Tongue (tissue), 3 donors: ENCODE measurements around the gene TAS2R46. TPM values are rescaled to one million over a fixed set of nuclear protein-coding genes. Genes with fewer than 3 reads are reported as not detected.
"Not testable (repeated sequence)": the region's sequence is repeated elsewhere in the genome, so short reads cannot be mapped to it uniquely, and the experiment has no call there.

Experiments
- DNase-seq: peaks from one replicate; pipeline ENCODE4 v3.0.0-alpha.2; 2015
- small RNA-seq: library from RNA; depleted of rRNA; stranded (forward); fragments of <200 nt; gene quantifications from one replicate; pipeline ENCODE3, GENCODE V24; 2014; ENCODE audit warnings: low replicate concordance
- total RNA-seq: library from RNA; depleted of rRNA; stranded (reverse); fragments of >200 nt; gene quantifications from one replicate; pipeline ENCODE4 v1.2.3, GENCODE V29; 2014

Gene TAS2R46
- total RNA-seq, 1 donor from 2014 or later = 8.4 TPM

GRCh38 chr12:11033959-11034358 lies 28.1 kb downstream of the TAS2R46 start:
- not testable (repeated sequence) for DNase-seq

- no peak for DNase-seq
Observed at GRCh38 chr12:11031307-11031706, 30.8 kb downstream of the TAS2R46 start, which contains the start of gene TAS2R31. Gene TAS2R31 (minus strand): TSS chr12:11031407. CDS start chr12:11031335, 72 bp downstream.

DNA sequence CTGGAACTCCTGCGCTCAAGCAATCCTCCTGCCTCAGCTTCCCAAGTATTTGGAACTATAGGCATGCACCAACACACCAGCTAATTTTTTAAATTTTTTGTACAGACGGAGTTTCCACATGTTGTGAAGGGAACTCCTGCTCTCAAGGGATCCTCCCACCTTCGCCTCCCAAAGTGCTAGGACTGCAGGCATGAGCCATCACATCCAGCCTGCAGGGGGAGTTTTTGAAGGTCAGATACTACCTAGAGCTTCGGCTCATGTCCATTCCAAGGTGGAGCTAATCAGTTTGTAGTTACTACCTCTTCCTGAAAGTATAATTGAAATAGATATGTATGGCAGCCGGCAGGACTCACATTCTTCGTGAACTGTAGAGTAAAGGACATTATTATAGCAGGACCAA lies 36.0 kb downstream of the TAS2R46 start:
- DNase-seq = no peak

DNA sequence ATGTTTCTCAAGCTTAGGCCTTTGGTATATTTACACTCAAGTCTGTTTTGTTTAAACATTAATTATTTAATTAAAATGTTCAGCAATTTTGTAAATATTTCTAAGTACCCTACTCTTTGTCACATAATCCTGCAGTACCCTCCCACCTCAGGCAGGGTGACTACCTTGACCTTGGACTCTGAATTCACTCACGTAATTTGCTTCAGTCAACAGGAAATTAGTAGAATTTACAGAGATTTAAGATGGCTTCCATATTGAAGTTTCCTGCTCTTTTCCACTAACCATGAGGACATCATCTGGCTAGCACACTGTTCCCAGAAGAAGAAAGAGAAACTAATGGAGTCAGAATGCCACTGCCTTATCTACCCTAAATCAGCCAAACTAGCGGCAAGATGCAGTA lies 38.7 kb downstream of the TAS2R46 start:
- no peak for DNase-seq

- no peak for DNase-seq
Observed at GRCh38 chr12:11022520-11022919, 39.6 kb downstream of the TAS2R46 start, which contains the start of gene TAS2R19. Gene TAS2R19 (minus strand): TSS chr12:11022620. CDS start chr12:11022571, 49 bp downstream.

DNA sequence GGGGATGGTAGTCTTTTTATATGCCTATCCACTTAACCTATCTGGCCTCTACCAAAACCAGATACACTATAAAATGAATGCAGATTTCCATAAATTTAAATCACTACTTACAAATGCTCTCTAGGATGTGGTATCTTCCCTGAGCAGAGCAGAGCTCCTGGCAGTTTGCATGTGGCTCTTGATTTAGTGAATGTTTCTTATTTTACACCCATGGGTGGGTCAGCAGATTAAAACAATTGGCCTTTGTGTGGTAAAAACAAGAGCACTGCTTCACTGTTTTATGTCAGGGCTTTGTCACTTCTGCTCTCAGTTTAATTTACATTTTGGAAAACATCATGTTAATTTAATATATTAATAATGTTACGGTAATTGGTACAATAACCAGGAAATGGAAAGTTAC lies 45.2 kb downstream of the TAS2R46 start:
- no peak for DNase-seq

DNA sequence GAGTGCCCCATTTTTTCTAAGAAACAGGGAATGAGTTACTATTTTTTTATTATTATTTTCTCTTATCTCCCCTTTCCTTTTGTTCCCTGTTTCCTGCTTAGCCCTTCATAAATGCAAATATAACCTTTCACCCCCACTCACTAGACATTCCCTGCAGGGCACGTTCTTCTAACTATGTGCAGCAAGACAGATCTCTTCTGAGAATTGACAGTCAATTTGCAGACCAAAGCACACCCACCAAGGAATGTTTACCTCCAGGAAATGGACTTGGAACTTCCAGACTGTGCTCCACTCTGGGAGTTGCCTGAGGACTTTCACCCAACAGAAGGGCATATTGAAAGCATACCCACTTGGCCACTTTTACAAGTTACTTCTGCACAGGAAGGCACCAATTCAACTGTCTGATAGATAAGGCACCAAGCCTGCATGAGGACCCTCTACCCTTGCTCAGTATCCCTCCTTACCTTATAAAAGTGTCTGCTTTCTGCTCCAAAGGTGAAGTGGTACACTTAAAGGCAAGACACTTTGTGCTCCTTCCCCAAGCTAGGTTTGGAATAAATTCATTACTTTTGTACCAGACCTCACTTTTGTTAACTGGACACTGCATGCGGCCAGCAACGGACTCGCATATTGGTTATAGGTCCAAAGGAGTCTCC lies 46.2 kb downstream of the TAS2R46 start:
- no peak for DNase-seq

DNA sequence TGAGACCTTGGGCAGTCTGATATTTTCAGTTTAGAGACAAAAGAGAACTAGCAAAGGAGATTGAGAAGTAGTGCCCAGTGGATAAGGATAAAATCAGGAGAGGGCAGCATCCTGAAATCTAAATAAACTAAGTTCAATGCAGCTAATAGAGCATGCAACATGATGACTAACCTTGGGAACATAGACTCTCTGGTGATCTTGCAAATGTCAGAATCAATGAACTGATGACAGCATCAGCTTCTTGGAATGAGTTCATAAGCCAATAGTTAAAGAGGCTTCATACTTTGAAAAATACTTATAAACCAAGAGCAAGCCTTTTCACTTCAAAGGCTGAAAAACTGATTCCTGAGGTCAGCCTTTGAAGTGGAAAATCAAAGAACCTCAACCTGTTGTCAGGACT lies 47.9 kb downstream of the TAS2R46 start:
- DNase-seq = no peak

Small RNA genes within 50 kb of the gene (small RNA-seq; reads per million reads assigned to genes)
- gene AC018630.1 = not detected

Other genes with a start within 250 kb of the TAS2R46 start
- 2.8 TPM for gene TAS2R10, start 235.9 kb downstream of the TAS2R46 start, total RNA-seq
- gene PRR4, start 212.8 kb downstream of the TAS2R46 start, total RNA-seq = 19.3 TPM
- 85.8 TPM for gene PRH1, start 178.0 kb downstream of the TAS2R46 start, total RNA-seq
- gene TAS2R13, start 152.7 kb downstream of the TAS2R46 start, total RNA-seq = 3.2 TPM
- gene PRH2, start 133.1 kb downstream of the TAS2R46 start, total RNA-seq = 335 TPM
- gene TAS2R14, start 123.0 kb downstream of the TAS2R46 start, total RNA-seq = 9.1 TPM
- 10.7 TPM for gene TAS2R50, start 75.4 kb downstream of the TAS2R46 start, total RNA-seq
- 8.2 TPM for gene TAS2R20, start 64.0 kb downstream of the TAS2R46 start, total RNA-seq
- gene TAS2R19, start 39.7 kb downstream of the TAS2R46 start, total RNA-seq = 17.1 TPM
- 17.7 TPM for gene TAS2R31, start 30.9 kb downstream of the TAS2R46 start, total RNA-seq
- gene TAS2R43, start 30.0 kb upstream of the TAS2R46 start, total RNA-seq = 20.5 TPM
- 16.9 TPM for gene TAS2R30, start 72.3 kb upstream of the TAS2R46 start, total RNA-seq
- 9.3 TPM for gene SMIM10L1, start 108.9 kb upstream of the TAS2R46 start, total RNA-seq
- not detected for gene TAS2R42, start 124.6 kb upstream of the TAS2R46 start, total RNA-seq
- not detected for gene PRB3, start 207.4 kb upstream of the TAS2R46 start, total RNA-seq
- gene PRB4, start 248.1 kb upstream of the TAS2R46 start, total RNA-seq = not detected